ENCODE results near the gene RAD52.
A peak's percentile ranks its signal among the peaks of the same experiment; 100 is the strongest.

RAD52 gene

GRCh38 chr12:996881-997280 is 47.4 kb upstream of the RAD52 start:
- no peak overlapping the region for H3K4me3 ChIP-seq (ENCODE audit: insufficient read depth, low read length, poor library complexity, severe bottlenecking)
- peaks cover 11% of the 10 kb centered on the region; the same call in 1 of the 2 replicates for H4K20me1 ChIP-seq (ENCODE audit: low read depth, low read length)
- no peaks in the 10 kb centered on the region for H3K9me3 ChIP-seq (ENCODE audit: insufficient read depth, low read length)
- H3K9me2 ChIP-seq (replicated peaks; ENCODE audit: insufficient read depth, low read length) = no peaks in the 10 kb centered on the region
- no peak overlapping the region for H2AFZ ChIP-seq (ENCODE audit: low read depth, low read length, severe bottlenecking)
- H3K79me2 ChIP-seq (ENCODE audit: insufficient read depth, low read length) = 0 out of 2 replicates have a peak, but pooled peaks cover 11% of the 10 kb centered on the region
- TF ChIP-seq EZH2phosphoT487 (conservative IDR thresholded peaks at IDR 0.05; ENCODE audit: low read length) (no peak), CTCF (IDR thresholded peaks at IDR 0.05; ENCODE audit: insufficient read depth, low read length, poor library complexity, severe bottlenecking) (no peak)
- H3F3A ChIP-seq (ENCODE audit: insufficient read depth) = peaks cover 9% of the 10 kb centered on the region; the same call in 1 of the 2 replicates
- no peaks in the 10 kb centered on the region for H3K36me3 ChIP-seq (ENCODE audit: low read length)
- H3K9ac ChIP-seq (ENCODE audit: low read length) = no peak overlapping the region
- H3K27ac ChIP-seq (ENCODE audit: low read depth, low read length) = no peak overlapping the region
- no peaks in the 10 kb centered on the region for H3K27me3 ChIP-seq (ENCODE audit: low read length)
- no peak overlapping the region for H3K4me2 ChIP-seq (ENCODE audit: low read depth, low read length, poor library complexity, severe bottlenecking)

GRCh38 chr12:992647-993046 is 43.2 kb upstream of the RAD52 start:
- no peak overlapping the region for H3K4me3 ChIP-seq (ENCODE audit: insufficient read depth, low read length, poor library complexity, severe bottlenecking)

GRCh38 chr12:991350-992333 is 42.1 kb upstream of the RAD52 start:
- Histone ChIP-seq H3K27me3 (ENCODE audit: low read length) (no peaks in the 10 kb centered on the region), H3K9me2 (replicated peaks; ENCODE audit: insufficient read depth, low read length) (no peaks in the 10 kb centered on the region), H3K79me2 (ENCODE audit: insufficient read depth, low read length) (0 out of 2 replicates have a peak, but pooled peaks cover 5% of the 10 kb centered on the region), H4K20me1 (ENCODE audit: low read depth, low read length) (0 out of 2 replicates have a peak, but pooled peaks cover 5% of the 10 kb centered on the region), H3K4me3 (ENCODE audit: insufficient read depth, low read length, poor library complexity, severe bottlenecking) (peak overlapping the region; percentile 65), H3K27ac (ENCODE audit: low read depth, low read length) (no peak overlapping the region), H3F3A (ENCODE audit: insufficient read depth) (peaks cover 23% of the 10 kb centered on the region), H3K36me3 (ENCODE audit: low read length) (no peaks in the 10 kb centered on the region), H3K9ac (ENCODE audit: low read length) (peak overlapping the region; percentile 72), H3K9me3 (ENCODE audit: insufficient read depth, low read length) (no peaks in the 10 kb centered on the region), H2AFZ (ENCODE audit: low read depth, low read length, severe bottlenecking) (peak overlapping the region; percentile 92), H3K4me2 (ENCODE audit: low read depth, low read length, poor library complexity, severe bottlenecking) (peak overlapping the region; percentile 82)
- TF ChIP-seq EZH2phosphoT487 (conservative IDR thresholded peaks at IDR 0.05; ENCODE audit: low read length) (no peak), CTCF (IDR thresholded peaks at IDR 0.05; ENCODE audit: insufficient read depth, low read length, poor library complexity, severe bottlenecking) (no peak)

More at GRCh38 chr12:992647-993046, 43.2 kb upstream of the RAD52 start:
- no peaks in the 10 kb centered on the region for H3K9me2 ChIP-seq (replicated peaks; ENCODE audit: insufficient read depth, low read length)
- H4K20me1 ChIP-seq (ENCODE audit: low read depth, low read length) = peaks cover 11% of the 10 kb centered on the region; the same call in 1 of the 2 replicates
- peaks cover 23% of the 10 kb centered on the region for H3F3A ChIP-seq (ENCODE audit: insufficient read depth)
- no peak overlapping the region for H2AFZ ChIP-seq (ENCODE audit: low read depth, low read length, severe bottlenecking)
- no peak for TF ChIP-seq CTCF (IDR thresholded peaks at IDR 0.05; ENCODE audit: insufficient read depth, low read length, poor library complexity, severe bottlenecking)
- no peak for TF ChIP-seq EZH2phosphoT487 (conservative IDR thresholded peaks at IDR 0.05; ENCODE audit: low read length)
- no peaks in the 10 kb centered on the region for H3K9me3 ChIP-seq (ENCODE audit: insufficient read depth, low read length)
- H3K36me3 ChIP-seq (ENCODE audit: low read length) = no peaks in the 10 kb centered on the region
- 0 out of 2 replicates have a peak, but pooled peaks cover 11% of the 10 kb centered on the region for H3K79me2 ChIP-seq (ENCODE audit: insufficient read depth, low read length)
- 0 out of 2 replicates have a peak overlapping the region, but pooled peaks have one; percentile 72 for H3K9ac ChIP-seq (ENCODE audit: low read length)
- no peaks in the 10 kb centered on the region for H3K27me3 ChIP-seq (ENCODE audit: low read length)
- peak overlapping the region; percentile 82 for H3K4me2 ChIP-seq (ENCODE audit: low read depth, low read length, poor library complexity, severe bottlenecking)
- H3K27ac ChIP-seq (ENCODE audit: low read depth, low read length) = no peak overlapping the region

All from SU-DHL-6 (cell line).